Jurkat, Clone E6-1 (cell line): ENCODE results near the gene PRR16. TPM values are rescaled to one million over a fixed set of nuclear protein-coding genes. Genes with fewer than 3 reads are reported as not detected.
"Not testable (repeated sequence)": the region's sequence is repeated elsewhere in the genome, so short reads cannot be mapped to it uniquely, and the experiment has no call there.

ENCODE experiments used
- DNase-seq: peaks from one replicate; pipeline ENCODE4 v3.0.0-alpha.2; 2011; ENCODE audit warnings: low read depth, low spot score
- H3K4me3 ChIP-seq: 2 replicates; pipeline ENCODE4 v1.5.1; 2011; ENCODE audit warnings: mild to moderate bottlenecking, low read length, control low read depth, moderate library complexity
- polyA plus RNA-seq: library from polyadenylated mRNA; unstranded; fragments of >200 nt; gene quantifications from one replicate; pipeline ENCODE4 v1.2.1, GENCODE V29; 2012; ENCODE audit warnings: missing spikeins; ENCODE audit not compliant: insufficient read length, insufficient read depth

The PRR16 gene
- not detected for polyA plus RNA-seq

- DNase-seq: no peak
- no peak within 1 kb of the TSS for H3K4me3 ChIP-seq
Measured at GRCh38 chr5:120463991-120464626, at the start of gene PRR16. Gene PRR16, plus strand, starts transcription at chr5:120464300.

GRCh38 chr5:120415985-120416384, 48.1 kb upstream of the PRR16 start:
- H3K4me3 ChIP-seq: no peak overlapping the region
- no peak for DNase-seq

- no peak for DNase-seq
- no peak overlapping the region for H3K4me3 ChIP-seq
Measured at GRCh38 chr5:120419127-120419526, 45.0 kb upstream of the PRR16 start.

GRCh38 chr5:120426633-120427275, 37.3 kb upstream of the PRR16 start:
- DNase-seq: not testable (repeated sequence)

GRCh38 chr5:120430572-120430971, 33.5 kb upstream of the PRR16 start:
- H3K4me3 ChIP-seq: no peak overlapping the region
- DNase-seq: no peak

More at GRCh38 chr5:120426633-120427275, 37.3 kb upstream of the PRR16 start:
- not testable (repeated sequence) for H3K4me3 ChIP-seq

GRCh38 chr5:120432861-120433260, 31.2 kb upstream of the PRR16 start:
- DNase-seq: no peak
- no peak overlapping the region for H3K4me3 ChIP-seq

GRCh38 chr5:120435129-120435528, 29.0 kb upstream of the PRR16 start:
- no peak for DNase-seq
- H3K4me3 ChIP-seq: no peak overlapping the region

- DNase-seq: no peak
- H3K4me3 ChIP-seq: no peak overlapping the region
Measured at GRCh38 chr5:120436996-120437395, 27.1 kb upstream of the PRR16 start.

- no peak overlapping the region for H3K4me3 ChIP-seq
- DNase-seq: no peak
Measured at GRCh38 chr5:120442694-120443093, 21.4 kb upstream of the PRR16 start.

GRCh38 chr5:120443607-120444006, 20.5 kb upstream of the PRR16 start:
- no peak for DNase-seq
- H3K4me3 ChIP-seq: no peak overlapping the region

- DNase-seq: no peak
- no peak overlapping the region for H3K4me3 ChIP-seq
Measured at GRCh38 chr5:120446068-120446492, 18.0 kb upstream of the PRR16 start.

- no peak for DNase-seq
- H3K4me3 ChIP-seq: no peak overlapping the region
Measured at GRCh38 chr5:120446901-120447300, 17.2 kb upstream of the PRR16 start.

- DNase-seq: no peak
- H3K4me3 ChIP-seq: no peak overlapping the region
Measured at GRCh38 chr5:120447706-120448239, 16.3 kb upstream of the PRR16 start.

- no peak for DNase-seq
- no peak overlapping the region for H3K4me3 ChIP-seq
Measured at GRCh38 chr5:120449501-120449900, 14.6 kb upstream of the PRR16 start.

GRCh38 chr5:120450910-120451309, 13.2 kb upstream of the PRR16 start:
- H3K4me3 ChIP-seq: no peak overlapping the region
- no peak for DNase-seq

GRCh38 chr5:120451445-120451844, 12.7 kb upstream of the PRR16 start:
- DNase-seq: no peak
- no peak overlapping the region for H3K4me3 ChIP-seq

GRCh38 chr5:120452471-120452870, 11.6 kb upstream of the PRR16 start:
- no peak overlapping the region for H3K4me3 ChIP-seq
- no peak for DNase-seq

- H3K4me3 ChIP-seq: no peak overlapping the region
- no peak for DNase-seq
Measured at GRCh38 chr5:120454094-120454798, 9.9 kb upstream of the PRR16 start.

GRCh38 chr5:120456006-120456405, 8.1 kb upstream of the PRR16 start:
- H3K4me3 ChIP-seq: no peak overlapping the region
- no peak for DNase-seq
